Mucosa of descending colon (tissue), 3 donors: Measurements from ENCODE around the gene PHLPP1. TPM values are rescaled to one million over a fixed set of nuclear protein-coding genes. Genes with fewer than 3 reads are reported as not detected.

Experiments used
- ATAC-seq: fragments of 200-7000 bp; cut with Tn5 transposase; one replicate; pipeline ENCODE4 v1.9.1; 2020; ENCODE audit warnings: mild to moderate bottlenecking, moderate library complexity
- DNase-seq, 3 donors: peaks; one replicate each; pipeline ENCODE4 v3.0.0-alpha.2; 2020
- H3K36me3 ChIP-seq: fragments of 200-600 bp; one replicate; pipeline ENCODE4 v1.8.0; 2021; ENCODE audit warnings: low read depth, mild to moderate bottlenecking
- H3K4me1 ChIP-seq: fragments of 200-600 bp; one replicate; pipeline ENCODE4 v1.8.0; 2021; ENCODE audit warnings: low read depth, mild to moderate bottlenecking
- H3K4me3 ChIP-seq: fragments of 200-600 bp; one replicate; pipeline ENCODE4 v1.8.0; 2021; ENCODE audit warnings: mild to moderate bottlenecking
- H3K9me3 ChIP-seq: fragments of 200-600 bp; one replicate; pipeline ENCODE4 v1.8.0; 2021; ENCODE audit warnings: mild to moderate bottlenecking
- intact Hi-C, 2 donors: fragments of 100-400 bp; cut with DNase I in 1 of 2; cut with micrococcal nuclease in 1 of 2; formaldehyde crosslinking; loops; one replicate each; pipeline versions ENCODE4 v1.11.0 to v1.11.1; 2022; cut with DNase I, micrococcal nuclease
- total RNA-seq, 3 donors: library from RNA; stranded (reverse); fragmentation: NEBNext Ultra II Directional in 2 of 3; extraction: Animal tissue kit (Norgen Biotek cat#: 25700) in 2 of 3; gene quantifications; one replicate each; pipeline versions ENCODE4 v1.2.1 to v1.2.4, GENCODE V29; 2021 to 2023
- TF ChIP-seq, protein P1 (sequence below): fragments of 200-600 bp; IDR thresholded peaks from one replicate; pipeline ENCODE4 v1.8.0; 2022; ENCODE audit warnings: antibody characterized with exemption, mild to moderate bottlenecking
- donor health status: DM: no; HTN: no; CAD: no; lungs with moderate emphysema.
- donor health status: DM: no; HTN: no; CAD: no.
- donor health status: DM: no; HTN: yes; CAD: no.

Gene PHLPP1
- total RNA-seq, 3 donors from 2014 or later, result 17.9 to 28.9 (median 19.7) TPM

DNA sequence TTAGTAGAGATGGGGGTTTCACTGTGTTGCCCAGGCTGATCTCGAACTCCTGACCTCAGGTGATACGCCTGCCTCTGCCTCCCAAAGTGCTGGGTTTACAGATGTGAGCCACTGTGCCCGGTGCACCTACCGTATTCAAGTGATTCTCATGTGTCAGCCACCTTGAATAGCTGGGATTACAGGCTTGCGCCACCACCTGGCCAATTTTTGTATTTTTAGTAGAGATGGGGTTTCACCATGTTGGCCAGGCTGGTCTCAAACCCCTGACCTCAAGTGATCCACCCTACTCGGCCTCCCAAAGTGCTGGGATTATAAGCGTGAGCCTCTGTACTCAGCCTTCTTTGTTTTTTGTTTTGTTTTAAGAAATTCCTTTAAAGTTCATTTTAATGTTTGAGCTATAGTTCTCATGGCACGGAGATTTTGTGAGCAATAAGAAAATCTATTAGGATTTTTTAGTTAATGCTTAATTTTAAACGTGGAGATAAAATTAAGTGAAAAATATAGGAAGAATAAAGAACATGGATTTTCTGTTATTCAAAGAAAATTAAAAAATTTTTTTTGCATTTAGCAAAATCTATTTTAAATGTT lies 242.6 kb downstream of the PHLPP1 start:
- ATAC-seq (peak; percentile 67), DNase-seq (peak in 1 of 3 donors; percentile 83)
- Histone ChIP-seq H3K9me3 (no peaks in the 10 kb centered on the region), H3K36me3 (no peaks in the 10 kb centered on the region), H3K4me3 (no peak overlapping the region), H3K4me1 (no peaks in the 10 kb centered on the region)
- TF ChIP-seq, protein P1, sequence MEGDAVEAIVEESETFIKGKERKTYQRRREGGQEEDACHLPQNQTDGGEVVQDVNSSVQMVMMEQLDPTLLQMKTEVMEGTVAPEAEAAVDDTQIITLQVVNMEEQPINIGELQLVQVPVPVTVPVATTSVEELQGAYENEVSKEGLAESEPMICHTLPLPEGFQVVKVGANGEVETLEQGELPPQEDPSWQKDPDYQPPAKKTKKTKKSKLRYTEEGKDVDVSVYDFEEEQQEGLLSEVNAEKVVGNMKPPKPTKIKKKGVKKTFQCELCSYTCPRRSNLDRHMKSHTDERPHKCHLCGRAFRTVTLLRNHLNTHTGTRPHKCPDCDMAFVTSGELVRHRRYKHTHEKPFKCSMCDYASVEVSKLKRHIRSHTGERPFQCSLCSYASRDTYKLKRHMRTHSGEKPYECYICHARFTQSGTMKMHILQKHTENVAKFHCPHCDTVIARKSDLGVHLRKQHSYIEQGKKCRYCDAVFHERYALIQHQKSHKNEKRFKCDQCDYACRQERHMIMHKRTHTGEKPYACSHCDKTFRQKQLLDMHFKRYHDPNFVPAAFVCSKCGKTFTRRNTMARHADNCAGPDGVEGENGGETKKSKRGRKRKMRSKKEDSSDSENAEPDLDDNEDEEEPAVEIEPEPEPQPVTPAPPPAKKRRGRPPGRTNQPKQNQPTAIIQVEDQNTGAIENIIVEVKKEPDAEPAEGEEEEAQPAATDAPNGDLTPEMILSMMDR, result no peak
- intact Hi-C loops, result no loop called here

DNA sequence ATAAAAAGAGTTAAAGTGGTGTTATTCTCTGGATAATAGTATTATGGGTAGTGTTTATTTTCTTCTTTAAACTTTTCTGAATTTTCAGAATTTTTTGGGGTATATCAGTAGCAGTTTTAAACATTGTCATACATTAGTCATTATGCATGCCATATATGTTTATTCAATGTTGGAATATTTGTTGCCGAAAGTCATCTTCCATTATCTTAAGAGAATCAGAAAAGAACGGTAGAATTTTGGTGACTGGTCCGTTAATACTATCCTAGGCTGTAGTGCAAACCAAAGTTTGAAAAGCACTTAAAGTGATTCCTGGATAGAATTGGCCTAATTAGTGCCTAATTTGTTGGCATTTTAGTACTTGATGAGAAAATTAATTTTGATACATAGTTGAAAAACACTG lies 244.1 kb downstream of the PHLPP1 start:
- DNase-seq (no peak), ATAC-seq (no peak)
- H3K9me3 ChIP-seq, result no peaks in the 10 kb centered on the region
- intact Hi-C loops, result no loop called here
- no peak overlapping the region for H3K4me3 ChIP-seq
- H3K36me3 ChIP-seq, result no peaks in the 10 kb centered on the region
- TF ChIP-seq, protein P1, result no peak
- H3K4me1 ChIP-seq, result no peaks in the 10 kb centered on the region

DNA sequence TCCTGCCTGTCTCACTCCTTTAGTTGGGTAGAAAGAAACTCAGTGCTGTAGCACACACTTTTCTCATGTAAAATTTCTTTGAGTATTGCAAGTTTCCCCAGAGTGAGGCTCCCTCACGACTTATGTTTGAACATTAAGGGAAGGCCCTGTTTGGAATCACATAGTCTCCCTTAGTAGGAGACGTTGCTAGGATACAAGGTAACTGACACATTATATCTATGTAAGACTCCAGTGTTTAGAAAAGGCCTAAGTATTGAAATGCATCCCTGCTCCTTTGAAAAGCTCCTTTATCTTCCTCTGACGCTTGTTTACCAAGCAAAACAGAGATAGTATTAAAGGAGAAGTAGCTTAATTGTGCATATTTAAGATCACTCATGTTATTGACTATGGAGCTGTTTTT lies 248.2 kb downstream of the PHLPP1 start:
- TF ChIP-seq, protein P1, result no peak
- intact Hi-C loops, result no loop called here
- DNase-seq (no peak), ATAC-seq (peak; percentile 50)
- Histone ChIP-seq H3K4me3 (no peak overlapping the region), H3K36me3 (no peaks in the 10 kb centered on the region), H3K4me1 (no peaks in the 10 kb centered on the region), H3K9me3 (no peaks in the 10 kb centered on the region)

DNA sequence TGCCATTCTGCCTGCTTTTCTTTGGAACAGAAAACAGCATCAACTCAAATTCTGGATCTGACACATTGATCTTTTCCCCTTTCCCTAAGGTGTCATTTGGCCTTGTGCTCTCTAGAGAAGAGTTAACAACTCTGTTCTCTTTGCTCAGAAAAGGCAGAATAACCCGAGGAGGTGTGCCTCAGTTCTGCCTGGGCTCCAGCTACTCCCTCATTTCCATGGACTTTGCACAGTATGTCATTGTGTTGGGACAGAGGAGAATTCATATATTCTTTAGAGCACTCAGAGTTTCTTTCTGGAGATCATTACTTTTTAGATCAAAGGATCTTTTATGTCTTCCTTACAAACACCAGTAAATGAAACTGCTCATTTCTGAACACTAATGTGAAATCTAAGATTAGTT lies 249.1 kb downstream of the PHLPP1 start:
- intact Hi-C loops, result no loop called here
- DNase-seq (no peak), ATAC-seq (peak; percentile 89)
- TF ChIP-seq, protein P1, result no peak
- no peaks in the 10 kb centered on the region for H3K9me3 ChIP-seq
- H3K4me1 ChIP-seq, result no peaks in the 10 kb centered on the region
- H3K36me3 ChIP-seq, result no peaks in the 10 kb centered on the region
- H3K4me3 ChIP-seq, result no peak overlapping the region

DNA sequence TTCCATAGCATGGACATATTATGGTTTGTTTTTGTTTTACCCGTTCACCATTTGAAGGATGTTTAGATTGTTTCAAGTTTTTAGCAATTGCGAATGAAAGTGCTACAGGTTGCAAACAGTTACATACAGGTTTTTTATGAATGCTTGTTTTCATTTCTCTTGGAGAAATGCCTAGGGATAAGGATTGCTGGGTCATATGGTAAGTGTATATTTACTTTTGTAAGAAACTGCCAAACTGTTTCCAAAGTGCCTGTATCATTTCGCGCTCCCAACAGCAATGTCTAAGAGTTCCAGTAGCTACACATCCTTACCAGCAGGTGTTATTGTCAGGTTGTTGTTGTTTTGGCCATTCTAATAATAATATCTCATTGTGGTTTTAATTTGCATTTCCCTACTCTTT lies 251.7 kb downstream of the PHLPP1 start:
- Histone ChIP-seq H3K9me3 (no peaks in the 10 kb centered on the region), H3K36me3 (no peaks in the 10 kb centered on the region), H3K4me1 (no peaks in the 10 kb centered on the region), H3K4me3 (no peak overlapping the region)
- DNase-seq (no peak), ATAC-seq (peak; percentile 19)
- intact Hi-C loops, result no loop called here
- TF ChIP-seq, protein P1, result no peak

DNA sequence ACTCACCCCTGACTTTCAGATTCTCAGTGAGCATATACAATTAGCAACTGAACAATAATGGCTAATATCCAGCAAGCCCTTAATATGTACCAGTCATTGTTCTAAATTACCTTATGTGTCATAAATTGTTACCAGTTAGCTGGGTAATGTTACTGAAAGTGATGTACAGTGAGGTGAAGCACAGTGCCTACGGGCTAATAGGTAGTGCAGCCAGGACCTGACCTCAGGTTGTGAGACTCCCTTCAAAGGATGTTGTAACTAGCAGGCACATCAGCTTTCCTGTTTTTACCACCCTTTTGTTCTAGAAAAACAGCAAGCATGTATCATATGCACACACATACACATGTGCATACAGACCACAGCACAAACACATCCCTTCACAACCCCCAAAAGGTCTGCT lies 258.3 kb downstream of the PHLPP1 start:
- Histone ChIP-seq H3K4me1 (no peaks in the 10 kb centered on the region), H3K4me3 (no peak overlapping the region), H3K9me3 (no peaks in the 10 kb centered on the region), H3K36me3 (no peaks in the 10 kb centered on the region)
- intact Hi-C loops, result loop anchor here in 1 of 2 donors (10.0 kb wide), 1 partner anchor 259 kb away; the partner anchor contains the start of gene PHLPP1
- no peak for ATAC-seq
- DNase-seq, result no peak
- TF ChIP-seq, protein P1, result no peak
